Measurements from ENCODE around the gene LAMB2.

DNA sequence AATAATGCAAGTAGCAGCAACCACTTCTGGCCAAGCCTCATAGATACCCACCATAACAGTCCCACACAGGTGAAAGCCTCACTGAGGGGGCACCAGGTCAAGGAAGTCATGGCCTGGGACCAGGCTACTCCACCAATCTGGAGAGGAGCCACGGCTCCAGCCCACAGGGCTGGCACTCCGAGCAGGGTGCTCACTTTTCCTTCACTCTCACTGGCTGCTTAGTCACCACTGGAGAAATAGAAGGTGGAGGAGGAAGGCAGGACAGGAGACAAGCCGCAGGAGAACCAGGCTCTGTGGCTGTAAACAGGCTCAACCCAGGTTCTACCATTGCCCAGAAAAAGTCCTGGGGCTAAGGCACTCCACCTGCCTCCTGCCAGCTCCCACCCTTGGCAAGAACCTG, 13.4 kb downstream of the LAMB2 start:
- TF ChIP-seq RAD21 (IDR thresholded peaks at IDR 0.05; ENCODE audit: low read depth): no peak
- TF ChIP-seq, protein P1, sequence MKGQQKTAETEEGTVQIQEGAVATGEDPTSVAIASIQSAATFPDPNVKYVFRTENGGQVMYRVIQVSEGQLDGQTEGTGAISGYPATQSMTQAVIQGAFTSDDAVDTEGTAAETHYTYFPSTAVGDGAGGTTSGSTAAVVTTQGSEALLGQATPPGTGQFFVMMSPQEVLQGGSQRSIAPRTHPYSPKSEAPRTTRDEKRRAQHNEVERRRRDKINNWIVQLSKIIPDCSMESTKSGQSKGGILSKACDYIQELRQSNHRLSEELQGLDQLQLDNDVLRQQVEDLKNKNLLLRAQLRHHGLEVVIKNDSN (IDR thresholded peaks at IDR 0.05): no peak
- TF ChIP-seq CREB1 (IDR thresholded peaks at IDR 0.05; ENCODE audit: low read depth): no peak
- no peak for TF ChIP-seq TAF1 (IDR thresholded peaks at IDR 0.05; ENCODE audit: low read depth)
- no peak for TF ChIP-seq EP300 (IDR thresholded peaks at IDR 0.05; ENCODE audit: borderline replicate concordance)
- TF ChIP-seq ZBTB7A (IDR thresholded peaks at IDR 0.05; ENCODE audit: low read depth): no peak
- TF ChIP-seq, protein P2, sequence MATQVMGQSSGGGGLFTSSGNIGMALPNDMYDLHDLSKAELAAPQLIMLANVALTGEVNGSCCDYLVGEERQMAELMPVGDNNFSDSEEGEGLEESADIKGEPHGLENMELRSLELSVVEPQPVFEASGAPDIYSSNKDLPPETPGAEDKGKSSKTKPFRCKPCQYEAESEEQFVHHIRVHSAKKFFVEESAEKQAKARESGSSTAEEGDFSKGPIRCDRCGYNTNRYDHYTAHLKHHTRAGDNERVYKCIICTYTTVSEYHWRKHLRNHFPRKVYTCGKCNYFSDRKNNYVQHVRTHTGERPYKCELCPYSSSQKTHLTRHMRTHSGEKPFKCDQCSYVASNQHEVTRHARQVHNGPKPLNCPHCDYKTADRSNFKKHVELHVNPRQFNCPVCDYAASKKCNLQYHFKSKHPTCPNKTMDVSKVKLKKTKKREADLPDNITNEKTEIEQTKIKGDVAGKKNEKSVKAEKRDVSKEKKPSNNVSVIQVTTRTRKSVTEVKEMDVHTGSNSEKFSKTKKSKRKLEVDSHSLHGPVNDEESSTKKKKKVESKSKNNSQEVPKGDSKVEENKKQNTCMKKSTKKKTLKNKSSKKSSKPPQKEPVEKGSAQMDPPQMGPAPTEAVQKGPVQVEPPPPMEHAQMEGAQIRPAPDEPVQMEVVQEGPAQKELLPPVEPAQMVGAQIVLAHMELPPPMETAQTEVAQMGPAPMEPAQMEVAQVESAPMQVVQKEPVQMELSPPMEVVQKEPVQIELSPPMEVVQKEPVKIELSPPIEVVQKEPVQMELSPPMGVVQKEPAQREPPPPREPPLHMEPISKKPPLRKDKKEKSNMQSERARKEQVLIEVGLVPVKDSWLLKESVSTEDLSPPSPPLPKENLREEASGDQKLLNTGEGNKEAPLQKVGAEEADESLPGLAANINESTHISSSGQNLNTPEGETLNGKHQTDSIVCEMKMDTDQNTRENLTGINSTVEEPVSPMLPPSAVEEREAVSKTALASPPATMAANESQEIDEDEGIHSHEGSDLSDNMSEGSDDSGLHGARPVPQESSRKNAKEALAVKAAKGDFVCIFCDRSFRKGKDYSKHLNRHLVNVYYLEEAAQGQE (IDR thresholded peaks at IDR 0.05; ENCODE audit: low read depth): no peak
- no peak for TF ChIP-seq EGR1 (IDR thresholded peaks at IDR 0.05)
- no peak for TF ChIP-seq YY1 (IDR thresholded peaks at IDR 0.05; ENCODE audit: low read depth)
- TF ChIP-seq, protein P3, sequence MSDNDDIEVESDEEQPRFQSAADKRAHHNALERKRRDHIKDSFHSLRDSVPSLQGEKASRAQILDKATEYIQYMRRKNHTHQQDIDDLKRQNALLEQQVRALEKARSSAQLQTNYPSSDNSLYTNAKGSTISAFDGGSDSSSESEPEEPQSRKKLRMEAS (IDR thresholded peaks at IDR 0.05): no peak
- TF ChIP-seq TCF12 (IDR thresholded peaks at IDR 0.05; ENCODE audit: low read depth): no peak
- TF ChIP-seq FOXM1 (IDR thresholded peaks at IDR 0.05; ENCODE audit: borderline replicate concordance, low read depth): no peak
- no peak for TF ChIP-seq CEBPB (IDR thresholded peaks at IDR 0.05)

Data from Ishikawa (cell line).